H9 (cell line): ENCODE results near the gene BICDL1. TPM values are rescaled to one million over a fixed set of nuclear protein-coding genes. Genes with fewer than 3 reads are reported as not detected.

ENCODE experiments used
- DNase-seq: peaks from one replicate; pipeline ENCODE4 v3.0.0-alpha.2; 2017
- H2AFZ ChIP-seq: one replicate; pipeline ENCODE4 v1.6.1; 2013; ENCODE audit warnings: mild to moderate bottlenecking, low read length, control low read depth, moderate library complexity
- H2AK5ac ChIP-seq: 2 replicates; pipeline ENCODE4 v1.6.1; 2013; ENCODE audit warnings: low read length, control low read depth, mixed read lengths; ENCODE audit not compliant: insufficient read length
- H2BK120ac ChIP-seq: one replicate; pipeline ENCODE4 v1.6.1; 2013; ENCODE audit warnings: low read depth, mild to moderate bottlenecking, low read length, control low read depth, inconsistent platforms; ENCODE audit not compliant: poor library complexity, severe bottlenecking
- H2BK12ac ChIP-seq: 2 replicates; pipeline ENCODE4 v1.6.1; 2013; ENCODE audit warnings: low read length, control low read depth, mixed read lengths, low read depth; ENCODE audit not compliant: insufficient read length
- H2BK15ac ChIP-seq: 2 replicates; pipeline ENCODE4 v1.6.1; 2013; ENCODE audit warnings: low read depth, low read length, control low read depth
- H2BK20ac ChIP-seq: one replicate; pipeline ENCODE4 v1.6.1; 2013; ENCODE audit warnings: low read depth, mild to moderate bottlenecking, low read length, control low read depth, inconsistent platforms; ENCODE audit not compliant: poor library complexity, severe bottlenecking
- H2BK5ac ChIP-seq: 2 replicates; pipeline ENCODE4 v1.6.1; 2013; ENCODE audit warnings: low read length, control low read depth, mixed read lengths; ENCODE audit not compliant: insufficient read length
- H3K14ac ChIP-seq: 2 replicates; pipeline ENCODE4 v1.6.1; 2013; ENCODE audit warnings: low read length, control low read depth; ENCODE audit not compliant: insufficient read depth
- H3K18ac ChIP-seq: 2 replicates; pipeline ENCODE4 v1.6.1; 2013; ENCODE audit warnings: low read depth, mild to moderate bottlenecking, mixed read lengths, low read length, control low read depth; ENCODE audit not compliant: insufficient read length
- H3K23ac ChIP-seq: 2 replicates; pipeline ENCODE4 v1.6.1; 2013; ENCODE audit warnings: low read length, control low read depth, mixed read lengths, low read depth; ENCODE audit not compliant: insufficient read length
- H3K23me2 ChIP-seq: 2 replicates; pipeline ENCODE4 v1.6.1; 2013; ENCODE audit warnings: low read depth, mild to moderate bottlenecking, mixed read lengths, low read length, control low read depth; ENCODE audit not compliant: insufficient read length, poor library complexity, severe bottlenecking
- H3K27ac ChIP-seq: 2 replicates; pipeline ENCODE4 v1.5.1; 2013; ENCODE audit warnings: low read length, control low read depth, mixed read lengths, low read depth; ENCODE audit not compliant: insufficient read length
- H3K27me3 ChIP-seq: 2 replicates; pipeline ENCODE4 v1.6.1; 2013; ENCODE audit warnings: low read length, control low read depth, inconsistent platforms; ENCODE audit not compliant: insufficient read depth
- H3K4ac ChIP-seq: 2 replicates; pipeline ENCODE4 v1.6.1; 2013; ENCODE audit warnings: low read depth, mild to moderate bottlenecking, control low read depth, inconsistent platforms, low read length, moderate library complexity
- H3K4me1 ChIP-seq: 2 replicates; pipeline ENCODE4 v1.6.1; 2013; ENCODE audit warnings: low read length, control low read depth, inconsistent platforms; ENCODE audit not compliant: insufficient read depth
- H3K4me2 ChIP-seq: 2 replicates; pipeline ENCODE4 v1.6.1; 2013; ENCODE audit warnings: low read length, control low read depth, mixed read lengths; ENCODE audit not compliant: insufficient read length, insufficient read depth
- H3K56ac ChIP-seq: 2 replicates; pipeline ENCODE4 v1.6.1; 2013; ENCODE audit warnings: low read depth, mild to moderate bottlenecking, mixed read lengths, low read length, control low read depth; ENCODE audit not compliant: insufficient read length
- H3K79me1 ChIP-seq: 2 replicates; pipeline ENCODE4 v1.6.1; 2013; ENCODE audit warnings: low read depth, mild to moderate bottlenecking, moderate library complexity, low read length, control low read depth, inconsistent platforms; ENCODE audit not compliant: insufficient read depth, poor library complexity, severe bottlenecking
- H3K79me2 ChIP-seq: 2 replicates; pipeline ENCODE4 v1.6.1; 2013; ENCODE audit warnings: low read length, control low read depth, inconsistent platforms; ENCODE audit not compliant: insufficient read depth
- H3K9ac ChIP-seq: 2 replicates; pipeline ENCODE4 v1.6.1; 2013; ENCODE audit warnings: low read length, control low read depth, mixed read lengths; ENCODE audit not compliant: insufficient read length; ENCODE audit errors: extremely low read depth
- H3K9me3 ChIP-seq: one replicate; pipeline ENCODE4 v1.6.1; 2013; ENCODE audit warnings: low read depth, low read length, inconsistent platforms; ENCODE audit not compliant: control insufficient read depth
- H3T11ph ChIP-seq: one replicate; pipeline ENCODE4 v1.6.1; 2013; ENCODE audit warnings: mild to moderate bottlenecking, low read length, control low read depth, inconsistent platforms
- H4K20me1 ChIP-seq: one replicate; pipeline ENCODE4 v1.6.1; 2013; ENCODE audit not compliant: control insufficient read depth, insufficient read length, insufficient read depth
- H4K5ac ChIP-seq: 2 replicates; pipeline ENCODE4 v1.6.1; 2013; ENCODE audit warnings: low read depth, mild to moderate bottlenecking, mixed read lengths, low read length, control low read depth; ENCODE audit not compliant: insufficient read length
- H4K8ac ChIP-seq: replicated peaks from 2 replicates; pipeline ENCODE4 v1.6.1; 2013; ENCODE audit warnings: low read length, control low read depth, mixed read lengths, low read depth; ENCODE audit not compliant: insufficient read length
- H4K91ac ChIP-seq: 2 replicates; pipeline ENCODE4 v1.6.1; 2013; ENCODE audit warnings: low read depth, mild to moderate bottlenecking, moderate library complexity, mixed read lengths, low read length, control low read depth; ENCODE audit not compliant: insufficient read length
- H3K27ac Mint-ChIP-seq, 3 experiments: 2 replicates in 2 of 3; 3 replicates in 1 of 3; pipeline ENCODE4 v1.8.0; 2020 to 2021; ENCODE audit warnings: mixed read lengths in 3 of 3, mild to moderate bottlenecking in 1 of 3, moderate library complexity in 1 of 3
- H3K27me3 Mint-ChIP-seq: 2 replicates; pipeline ENCODE4 v1.8.0; 2021; ENCODE audit warnings: low read depth, mild to moderate bottlenecking, moderate library complexity, mixed read lengths
- H3K36me3 Mint-ChIP-seq, 3 experiments: 2 replicates in 2 of 3; 3 replicates in 1 of 3; pipeline ENCODE4 v1.8.0; 2020 to 2021; ENCODE audit warnings: low read depth in 3 of 3, mixed read lengths in 3 of 3; ENCODE audit not compliant: insufficient read depth in 1 of 3
- H3K4me1 Mint-ChIP-seq, 2 experiments: 2 replicates each; pipeline ENCODE4 v1.8.0; 2020; ENCODE audit warnings: mixed read lengths in 2 of 2
- H3K4me3 Mint-ChIP-seq, 2 experiments: 2 replicates in 1 of 2; 3 replicates in 1 of 2; pipeline ENCODE4 v1.8.0; 2020 to 2021; ENCODE audit warnings: mild to moderate bottlenecking in 2 of 2, mixed read lengths in 2 of 2, moderate library complexity in 1 of 2
- H3K9me3 Mint-ChIP-seq, 2 experiments: 2 replicates in 1 of 2; 3 replicates in 1 of 2; pipeline ENCODE4 v1.8.0; 2020; ENCODE audit warnings: mild to moderate bottlenecking in 2 of 2, mixed read lengths in 2 of 2, moderate library complexity in 1 of 2
- CTCF ChIP-seq: fragments of 200-600 bp; sonication (generic); conservative IDR thresholded peaks from 3 replicates; pipeline ENCODE4 v1.8.0; 2021; ENCODE audit warnings: antibody characterized with exemption, mild to moderate bottlenecking
- WGBS: extraction: QIAGEN DNeasy Blood & Tissue Kit; methylation state at CpG from one replicate; pipeline ENCODE4 v1.1.7; 2013; ENCODE audit warnings: missing lambda C conversion rate, low lambda C conversion rate, mixed read lengths; ENCODE audit not compliant: insufficient read length; ENCODE audit errors: extremely low coverage; 5-methylcytosine and 5-hydroxymethylcytosine counted together
- total RNA-seq: library from RNA; stranded (reverse); gene quantifications from 2 replicates; pipeline ENCODE4 v1.2.1, GENCODE V29; 2021

The BICDL1 gene
- total RNA-seq, 1 experiment from 2014 or later = 13.8 TPM

- H3T11ph ChIP-seq = no peak within 1 kb of the TSS
- H3K27me3 ChIP-seq = no peaks in the 10 kb centered on the region
- H2BK12ac ChIP-seq = no peak within 1 kb of the TSS
- peaks cover 2% of the 10 kb centered on the region for H3K79me1 ChIP-seq
- Mint-ChIP-seq H3K4me1 (peaks cover 29% of the 10 kb centered on the region in 2 experiments), H3K27ac (peak within 1 kb of the TSS; percentile 75 to 97 (median 95)), H3K36me3 (peaks cover 10 to 34% (median 16%) of the 10 kb centered on the region in 3 experiments), H3K27me3 (no peaks in the 10 kb centered on the region; the same call in 1 of the 2 replicates), H3K4me3 (peak within 1 kb of the TSS; percentile 89 to 96), H3K9me3 (no peaks in the 10 kb centered on the region; a peak in 1 of 5 replicates)
- peaks cover 6% of the 10 kb centered on the region for H3K4me1 ChIP-seq
- H3K18ac ChIP-seq = peak within 1 kb of the TSS; percentile 65
- peak within 1 kb of the TSS; percentile 89 for H3K9ac ChIP-seq
- H2BK120ac ChIP-seq = no peak within 1 kb of the TSS
- H3K79me2 ChIP-seq = peaks cover 22% of the 10 kb centered on the region; the same call in 1 of the 2 replicates
- H4K5ac ChIP-seq = no peak within 1 kb of the TSS
- peak within 1 kb of the TSS; percentile 85; the same call in 1 of the 2 replicates for H3K14ac ChIP-seq
- H2AK5ac ChIP-seq = no peak within 1 kb of the TSS
- H3K27ac ChIP-seq = no peak within 1 kb of the TSS
- peak within 1 kb of the TSS; percentile 24 for H3K23ac ChIP-seq
- H3K9me3 ChIP-seq = no peaks in the 10 kb centered on the region
- WGBS = no CpG with 5 or more reads among the region's 50 CpGs
- H2BK5ac ChIP-seq = no peak within 1 kb of the TSS
- no peak for DNase-seq
- H3K4ac ChIP-seq = no peak within 1 kb of the TSS
- H4K91ac ChIP-seq = no peak within 1 kb of the TSS
- peaks cover 3% of the 10 kb centered on the region for H4K20me1 ChIP-seq
- no peak for TF ChIP-seq CTCF
- H2BK15ac ChIP-seq = no peak within 1 kb of the TSS
- H3K23me2 ChIP-seq = peaks cover 10% of the 10 kb centered on the region
- H3K56ac ChIP-seq = peak within 1 kb of the TSS; percentile 80
- no peak within 1 kb of the TSS for H4K8ac ChIP-seq
- H2AFZ ChIP-seq = no peak within 1 kb of the TSS
- H2BK20ac ChIP-seq = no peak within 1 kb of the TSS
- peak within 1 kb of the TSS; percentile 85 for H3K4me2 ChIP-seq
Observed at GRCh38 chr12:120116441-120116791, 127.4 kb downstream of the BICDL1 start, which contains the start of gene RAB35. Gene RAB35, minus strand, starts transcription at chr12:120116753. Its CDS starts 103 bp downstream, at chr12:120116650.
